Gastrocnemius medialis (tissue), 4 donors: Measurements from ENCODE around the gene ONECUT2. TPM values are rescaled to one million over a fixed set of nuclear protein-coding genes. Genes with fewer than 3 reads are reported as not detected.

ENCODE experiments used
- ATAC-seq, 2 donors: fragments of 150-250 bp; one replicate each; pipeline ENCODE4 v1.9.1; 2016
- DNase-seq, 2 donors: peaks; one replicate each; pipeline ENCODE4 v3.0.0-alpha.2; 2019
- H3K27ac ChIP-seq, 4 donors: fragments of 200-600 bp; sonication (generic); 1 replicate in 1 of 4; 2 replicates in 3 of 4; pipeline ENCODE4 v1.5.1; 2016 to 2018; ENCODE audit warnings: mild to moderate bottlenecking in 2 of 4, moderate library complexity in 1 of 4
- H3K27me3 ChIP-seq, 3 donors: fragments of 200-600 bp; sonication (generic) in 2 of 3; 1 replicate in 1 of 3; 2 replicates in 2 of 3; pipeline versions ENCODE4 v1.5.1 to v1.6.0; 2016 to 2019; ENCODE audit warnings: mild to moderate bottlenecking in 1 of 3, moderate library complexity in 1 of 3
- H3K36me3 ChIP-seq, 2 donors: fragments of 200-600 bp; sonication (generic) in 1 of 2; one replicate each; pipeline ENCODE4 v1.5.1; 2017 to 2018
- H3K4me1 ChIP-seq, 2 donors: fragments of 200-600 bp; sonication (generic) in 1 of 2; one replicate each; pipeline ENCODE4 v1.5.1; 2016 to 2017; ENCODE audit warnings: mild to moderate bottlenecking in 2 of 2
- H3K4me3 ChIP-seq, 4 donors: fragments of 200-600 bp; sonication (generic) in 3 of 4; 1 replicate in 1 of 4; 2 replicates in 3 of 4; pipeline ENCODE4 v1.5.1; 2016 to 2019; ENCODE audit warnings: mild to moderate bottlenecking in 2 of 4
- H3K9me3 ChIP-seq, 3 donors: fragments of 200-600 bp; sonication (generic) in 2 of 3; 1 replicate in 1 of 3; 2 replicates in 2 of 3; pipeline ENCODE4 v1.5.1; 2016 to 2019
- CTCF ChIP-seq, 5 experiments: fragments of 450-650 bp in 3 of 5; fragments of 200-600 bp in 2 of 5; sonication (generic) in 2 of 5; IDR thresholded peaks in 4 of 5; conservative IDR thresholded peaks in 1 of 5; 1 replicate in 4 of 5; 2 replicates in 1 of 5; pipeline ENCODE4 v1.5.1; 2016 to 2019; ENCODE audit warnings: antibody characterized with exemption in 5 of 5, mild to moderate bottlenecking in 3 of 5, moderate library complexity in 3 of 5
- POLR2A ChIP-seq, 2 donors: fragments of 450-650 bp; IDR thresholded peaks; one replicate each; pipeline ENCODE4 v1.6.1; 2017; ENCODE audit warnings: antibody characterized with exemption in 2 of 2, mild to moderate bottlenecking in 2 of 2, moderate library complexity in 2 of 2
- in situ Hi-C, 4 donors: fragments of 200-750 bp; cut with MboI; loops; one replicate each; pipeline versions ENCODE4 v1.15.0 to v1.8.0; 2017; ENCODE audit warnings: low sequenced_read_pairs in 4 of 4
- intact Hi-C: fragments of 100-400 bp; cut with DNase I; formaldehyde crosslinking; loops from one replicate; pipeline ENCODE4 v1.15.1; 2023; ENCODE audit warnings: low total_unique reads
- total RNA-seq, 4 donors: library from RNA; depleted of rRNA; stranded (reverse); fragments of >200 nt; gene quantifications; one replicate each; pipeline versions ENCODE4 v1.1.0 to v1.2.3, GENCODE V29; 2016

Gene ONECUT2
- total RNA-seq, 4 donors from 2014 or later: under 0.01 to 0.15 (median 0.04) TPM; not detected in 1

GRCh38 chr18:57445488-57446319 is 10.5 kb downstream of the ONECUT2 start:
- peaks cover 43 to 63% (median 52%) of the 10 kb centered on the region in 3 donors for H3K27me3 ChIP-seq
- H3K4me1 ChIP-seq: peaks cover 0 to under 1% of the 10 kb centered on the region in 2 donors
- TF ChIP-seq CTCF (IDR thresholded peaks at IDR 0.05 in 4 of 5, conservative IDR thresholded peaks at IDR 0.05 in 1 of 5) (no peak), POLR2A (IDR thresholded peaks at IDR 0.05) (no peak)
- no peaks in the 10 kb centered on the region for H3K9me3 ChIP-seq
- DNase-seq (no peak), ATAC-seq (no peak)
- in situ Hi-C loops (no loop called here), intact Hi-C loops (no loop called here)
- H3K27ac ChIP-seq: no peak overlapping the region
- H3K36me3 ChIP-seq: no peaks in the 10 kb centered on the region
- H3K4me3 ChIP-seq: no peak overlapping the region

GRCh38 chr18:57446322-57446721 is 11.1 kb downstream of the ONECUT2 start:
- ATAC-seq (no peak), DNase-seq (no peak)
- H3K4me1 ChIP-seq: no peaks in the 10 kb centered on the region
- H3K9me3 ChIP-seq: no peaks in the 10 kb centered on the region
- H3K36me3 ChIP-seq: no peaks in the 10 kb centered on the region
- peaks cover 37 to 57% (median 45%) of the 10 kb centered on the region in 3 donors for H3K27me3 ChIP-seq
- TF ChIP-seq POLR2A (IDR thresholded peaks at IDR 0.05): no peak
- peak in 3 of 5 experiments; percentile 18 to 45 (median 18) for TF ChIP-seq CTCF (IDR thresholded peaks at IDR 0.05 in 4 of 5, conservative IDR thresholded peaks at IDR 0.05 in 1 of 5)
- H3K4me3 ChIP-seq: no peak overlapping the region
- no peak overlapping the region for H3K27ac ChIP-seq
- in situ Hi-C loops: no loop called here
- intact Hi-C loops: no loop called here

DNA sequence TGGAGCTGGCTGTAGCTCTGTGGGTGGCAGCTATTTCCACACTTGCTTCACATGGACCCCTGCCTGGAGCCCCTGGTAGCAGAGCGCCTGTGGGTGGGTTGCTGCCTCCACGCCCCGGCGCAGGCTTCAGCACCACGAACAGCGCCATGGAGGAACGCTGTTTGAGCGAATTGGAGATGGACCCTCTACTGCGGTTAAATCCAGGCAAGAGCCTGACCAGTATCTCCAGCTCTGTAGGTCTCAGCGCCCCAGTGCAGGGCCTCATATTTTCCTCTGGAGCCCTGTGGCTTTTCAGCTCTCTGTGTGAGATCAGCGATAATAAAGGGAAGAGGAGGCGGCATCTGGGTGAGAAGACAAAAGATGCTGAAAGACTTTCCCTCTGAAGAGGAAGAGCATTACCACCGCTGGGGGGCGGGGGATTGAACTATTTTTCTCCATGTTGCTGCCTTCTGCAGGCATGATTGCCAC is 12.0 kb downstream of the ONECUT2 start:
- no peak overlapping the region for H3K27ac ChIP-seq
- no peaks in the 10 kb centered on the region for H3K4me1 ChIP-seq
- H3K4me3 ChIP-seq: no peak overlapping the region
- ATAC-seq (no peak), DNase-seq (no peak)
- H3K9me3 ChIP-seq: no peaks in the 10 kb centered on the region
- TF ChIP-seq CTCF (IDR thresholded peaks at IDR 0.05 in 4 of 5, conservative IDR thresholded peaks at IDR 0.05 in 1 of 5): no peak
- H3K27me3 ChIP-seq: peaks cover 28 to 50% (median 43%) of the 10 kb centered on the region in 3 donors
- intact Hi-C loops (no loop called here), in situ Hi-C loops (no loop called here)
- H3K36me3 ChIP-seq: no peaks in the 10 kb centered on the region

DNA sequence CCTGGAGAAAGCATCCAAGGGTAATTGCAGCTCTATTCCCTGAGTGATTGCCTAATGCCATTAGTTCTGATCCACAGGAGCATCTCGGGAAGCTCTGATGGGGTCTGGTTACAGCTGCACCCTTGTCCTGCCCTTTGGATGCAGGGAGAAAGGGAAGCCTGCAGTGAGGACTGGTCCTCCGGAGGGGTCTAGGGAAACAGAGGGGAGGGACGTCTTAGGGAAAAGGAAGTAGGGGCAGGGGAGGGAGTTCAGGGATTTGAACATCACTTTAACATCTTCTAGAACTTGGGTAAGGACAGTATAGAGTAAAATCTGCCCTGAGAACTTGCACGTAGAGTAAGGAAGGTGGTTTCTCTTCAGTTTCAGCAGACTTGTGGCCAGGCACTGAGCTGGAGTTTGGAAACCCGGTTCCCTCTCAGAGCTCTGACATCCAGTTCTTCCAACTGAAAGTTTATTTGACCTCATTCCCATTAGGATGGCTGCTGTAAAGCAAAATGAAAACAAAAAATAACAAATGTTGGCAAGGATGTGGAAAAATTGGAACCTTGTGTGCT is 20.5 kb downstream of the ONECUT2 start:
- no peak for TF ChIP-seq POLR2A (IDR thresholded peaks at IDR 0.05)
- no peak for TF ChIP-seq CTCF (IDR thresholded peaks at IDR 0.05 in 4 of 5, conservative IDR thresholded peaks at IDR 0.05 in 1 of 5)
- no peak overlapping the region for H3K4me3 ChIP-seq
- ATAC-seq (no peak), DNase-seq (no peak)
- no peak overlapping the region for H3K27ac ChIP-seq
- intact Hi-C loops (no loop called here), in situ Hi-C loops (no loop called here)
- no peaks in the 10 kb centered on the region for H3K4me1 ChIP-seq
- no peaks in the 10 kb centered on the region for H3K36me3 ChIP-seq
- peaks cover 0 to 17% (median 0%) of the 10 kb centered on the region in 3 donors for H3K27me3 ChIP-seq
- no peaks in the 10 kb centered on the region for H3K9me3 ChIP-seq
